ENCODE data around the gene WBP1.
"Not testable (repeated sequence)": the region's sequence is repeated elsewhere in the genome, so short reads cannot be mapped to it uniquely, and the experiment has no call there.

The WBP1 gene

GRCh38 chr2:74454654-74455511 lies 3.4 kb upstream of the WBP1 start, which contains the start of gene INO80B:
Gene INO80B (plus strand): TSS chr2:74455087. CDS start chr2:74455117, 30 bp downstream.
- DNase-seq (ENCODE audit: low read depth) = peak; percentile 94

- DNase-seq (ENCODE audit: low read depth) = no peak
Observed at GRCh38 chr2:74457129-74457548, 1.1 kb upstream of the WBP1 start.

DNA sequence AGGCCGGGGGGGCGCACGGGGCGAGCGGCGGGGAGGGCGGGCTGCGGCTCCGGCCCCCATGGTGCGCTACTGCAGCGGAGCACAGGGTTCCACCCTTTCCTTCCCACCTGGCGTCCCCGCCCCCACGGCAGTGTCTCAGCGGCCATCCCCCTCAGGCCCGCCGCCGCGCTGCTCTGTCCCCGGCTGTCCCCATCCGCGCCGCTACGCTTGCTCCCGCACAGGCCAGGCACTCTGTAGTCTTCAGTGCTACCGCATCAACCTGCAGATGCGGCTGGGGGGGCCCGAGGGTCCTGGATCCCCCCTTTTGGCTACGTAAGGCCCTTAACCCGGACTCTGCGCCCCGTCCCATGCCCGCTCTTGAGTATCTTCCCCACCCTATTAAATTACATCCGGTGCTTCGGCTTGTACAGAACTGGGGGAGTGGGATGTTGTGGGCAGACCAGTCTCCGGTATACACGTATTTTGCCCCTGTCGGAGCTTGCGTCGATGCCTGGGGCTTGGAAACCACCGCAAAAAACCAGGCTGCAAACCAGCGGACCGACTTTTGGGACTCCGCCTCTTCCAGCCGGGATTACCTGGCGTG lies 598 bp upstream of the WBP1 start:
- no peak for DNase-seq (ENCODE audit: low read depth)

DNA sequence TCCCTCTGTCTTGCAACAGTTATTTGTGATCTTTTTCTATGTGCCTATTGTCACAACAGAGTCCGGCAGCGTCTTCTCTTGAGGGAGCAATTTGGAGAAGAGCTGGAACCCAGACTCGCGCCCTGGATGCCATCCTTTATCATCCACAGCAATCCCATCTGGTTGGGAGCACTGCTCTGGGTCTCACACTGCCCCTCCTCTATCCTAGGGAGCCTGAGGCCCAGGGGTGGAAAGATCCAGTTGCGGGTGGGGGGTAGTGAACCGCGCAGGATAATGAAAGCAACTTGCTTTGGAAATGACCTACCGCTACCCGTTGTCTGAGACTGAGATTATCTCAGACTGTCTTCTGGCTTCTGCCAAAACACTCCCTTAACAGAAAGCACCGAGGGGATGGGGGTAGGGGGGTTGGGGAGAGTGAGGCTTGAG lies 713 bp downstream of the WBP1 start:
- DNase-seq (ENCODE audit: low read depth) = no peak

GRCh38 chr2:74459503-74460118 lies 1.4 kb downstream of the WBP1 start:
- DNase-seq (ENCODE audit: low read depth) = not testable (repeated sequence)

GRCh38 chr2:74460187-74460586 lies 1.9 kb downstream of the WBP1 start:
- not testable (repeated sequence) for DNase-seq (ENCODE audit: low read depth)

GRCh38 chr2:74461187-74462053 lies 3.2 kb downstream of the WBP1 start:
- DNase-seq (ENCODE audit: low read depth) = no peak

DNA sequence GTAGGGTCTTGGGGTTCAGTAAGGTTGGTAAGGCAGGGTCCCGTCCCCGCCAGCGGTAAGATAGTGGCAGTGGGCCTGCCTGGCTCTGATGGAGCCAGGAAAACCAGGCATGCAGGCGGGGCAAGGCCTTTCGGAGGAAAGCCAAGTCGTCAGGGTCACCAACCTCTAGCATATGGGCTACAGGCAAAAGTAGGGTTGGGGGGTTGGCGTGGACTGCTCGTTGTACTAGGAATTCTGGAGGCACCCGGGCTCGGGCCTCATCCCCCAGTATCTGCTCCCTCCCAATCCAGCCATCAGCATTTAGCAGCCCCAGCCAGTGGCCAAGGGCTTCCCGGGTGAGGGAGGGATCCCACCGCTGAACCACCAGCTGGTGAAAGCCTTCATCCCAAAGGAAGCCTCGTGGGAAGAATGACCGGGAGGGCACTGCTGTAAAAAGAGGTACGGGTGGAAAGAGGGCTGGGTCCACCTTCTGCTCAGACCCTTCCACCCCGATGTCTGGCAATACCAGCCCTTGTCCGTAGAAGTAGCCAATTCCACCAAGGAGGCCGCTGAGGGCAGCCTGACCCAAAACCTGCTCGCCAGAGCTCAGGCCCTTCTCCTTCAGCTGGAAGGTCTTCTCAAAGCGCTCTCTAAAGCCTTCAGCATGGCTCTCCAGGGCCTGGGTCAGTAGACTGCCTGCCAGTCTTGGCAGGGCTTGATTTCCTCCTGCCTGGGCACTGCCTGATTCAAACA lies 4.0 kb downstream of the WBP1 start:
- no peak for DNase-seq (ENCODE audit: low read depth)

DNA sequence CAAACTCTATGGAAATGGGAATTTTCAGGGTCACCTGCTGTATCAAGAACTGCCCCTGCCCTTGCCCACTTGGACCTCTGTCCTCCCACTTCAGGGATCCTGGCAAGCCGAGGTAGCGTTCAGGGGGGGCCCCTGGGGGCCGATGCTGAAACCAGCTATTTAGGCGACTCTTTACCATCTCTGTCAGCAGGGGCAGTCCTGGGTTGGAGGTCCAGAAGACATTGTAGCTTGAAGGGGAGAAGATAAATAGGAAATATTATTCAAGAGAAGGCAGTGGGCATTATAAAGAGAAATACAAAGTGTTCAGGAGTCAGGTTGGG lies 4.5 kb downstream of the WBP1 start:
- DNase-seq (ENCODE audit: low read depth) = no peak

GRCh38 chr2:74464406-74464805 lies 6.2 kb downstream of the WBP1 start:
- no peak for DNase-seq (ENCODE audit: low read depth)

DNA sequence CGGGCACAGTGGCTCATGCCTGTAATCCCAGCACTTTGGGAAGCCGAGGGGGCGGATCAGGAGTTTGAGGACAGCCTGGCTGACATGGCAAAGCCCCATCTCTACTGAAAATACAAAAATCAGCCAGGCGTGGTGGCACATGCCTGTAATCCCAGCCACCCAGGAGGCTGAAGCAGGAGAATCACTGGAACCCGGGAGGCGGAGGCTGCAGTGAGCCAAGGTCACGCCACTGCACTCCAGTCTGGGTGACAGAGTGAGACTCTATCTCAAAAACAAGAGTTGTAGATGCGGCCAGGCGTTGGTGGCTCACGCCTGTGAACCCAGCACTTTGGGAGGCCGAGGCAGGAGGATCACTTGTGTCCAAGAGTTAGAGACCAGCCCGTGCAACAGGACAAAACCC lies 12.5 kb downstream of the WBP1 start:
- DNase-seq (ENCODE audit: low read depth) = not testable (repeated sequence)

DNA sequence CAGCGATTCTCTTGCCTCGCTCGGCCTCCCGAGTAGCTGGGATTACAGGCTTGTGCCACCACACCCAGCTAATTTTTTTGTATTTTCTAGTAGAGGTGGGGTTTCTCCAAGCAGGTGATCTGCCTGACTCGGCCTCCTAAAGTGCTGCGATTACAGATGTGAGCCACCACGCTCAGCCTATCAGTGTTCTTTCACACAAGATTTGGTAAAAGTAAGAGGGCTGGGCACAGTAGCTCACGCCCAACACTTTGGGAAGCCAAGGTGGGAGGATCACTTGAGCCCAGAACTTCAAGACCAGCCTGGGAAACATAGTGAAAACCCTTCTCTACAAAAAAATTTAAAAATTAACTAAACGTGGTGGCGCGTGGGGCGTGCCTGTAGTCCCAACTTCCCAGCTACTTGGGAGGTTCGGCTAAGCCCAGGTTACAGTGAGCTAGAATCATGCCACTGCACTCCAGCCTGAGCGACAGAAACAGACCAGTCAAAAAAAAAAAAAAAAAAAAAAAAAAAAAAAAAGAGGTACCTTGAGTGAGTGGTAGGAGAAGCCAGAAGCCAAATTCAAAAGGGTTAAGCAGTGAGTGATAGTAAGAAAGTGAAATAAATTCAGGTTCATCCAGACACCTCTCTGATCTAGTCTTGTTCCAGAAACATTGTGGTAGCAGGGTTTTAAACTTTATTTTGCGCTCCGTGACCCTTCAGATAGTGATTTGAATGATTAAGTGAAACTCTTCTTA lies 13.3 kb downstream of the WBP1 start:
- DNase-seq (ENCODE audit: low read depth) = no peak

GRCh38 chr2:74472086-74472944 lies 14.1 kb downstream of the WBP1 start, which contains the start of gene MRPL53:
Gene MRPL53 (minus strand): TSS chr2:74472680. CDS start chr2:74472660, 20 bp downstream.
- DNase-seq (ENCODE audit: low read depth) = peak; percentile 95

DNA sequence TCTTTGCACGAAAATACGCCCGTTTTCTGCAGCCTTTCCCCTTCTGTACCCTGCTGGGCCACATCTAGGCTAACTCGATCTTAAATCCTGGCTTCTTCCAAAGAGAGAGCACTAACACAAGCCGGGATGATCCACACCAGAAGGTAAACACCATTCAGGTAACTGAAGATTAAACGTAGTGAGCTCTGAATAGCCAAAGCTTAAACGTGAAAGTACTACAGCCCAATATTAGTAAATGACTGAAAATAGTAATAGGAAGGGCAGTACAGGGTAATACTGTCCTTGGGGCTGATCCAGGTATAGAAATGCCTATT lies 14.7 kb downstream of the WBP1 start:
- no peak for DNase-seq (ENCODE audit: low read depth)

- no peak for DNase-seq (ENCODE audit: low read depth)
Observed at GRCh38 chr2:74474481-74474880, 16.2 kb downstream of the WBP1 start.

DNA sequence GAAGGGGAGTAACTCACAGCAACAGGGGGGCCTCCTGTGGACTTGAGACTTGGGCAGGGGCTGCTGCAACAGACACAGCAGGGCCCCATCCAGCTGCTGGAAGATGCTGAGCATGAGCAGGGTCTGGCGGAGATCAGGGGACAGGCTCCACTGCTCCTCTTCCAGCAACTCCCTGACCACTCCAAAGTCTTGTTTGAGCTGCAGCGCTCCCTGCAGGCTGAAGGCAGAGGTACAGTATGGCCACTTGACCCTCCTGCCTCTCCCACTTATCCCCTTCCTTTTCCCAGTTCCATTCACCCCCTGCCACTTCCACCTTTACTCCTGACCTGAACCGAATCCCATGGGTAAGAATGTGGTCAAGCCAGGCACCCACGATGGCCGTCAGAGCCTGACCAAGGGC lies 16.7 kb downstream of the WBP1 start:
- no peak for DNase-seq (ENCODE audit: low read depth)

GRCh38 chr2:74481431-74481830 lies 23.2 kb downstream of the WBP1 start:
- DNase-seq (ENCODE audit: low read depth) = no peak

- DNase-seq (ENCODE audit: low read depth) = no peak
Observed at GRCh38 chr2:74481961-74482800, 23.9 kb downstream of the WBP1 start.

All from CMK (cell line).